Left kidney (tissue), 2 donors: ENCODE data around the gene EPOP. TPM values are rescaled to one million over a fixed set of nuclear protein-coding genes. Genes with fewer than 3 reads are reported as not detected.

Experiments
- DNase-seq: peaks from one replicate; pipeline ENCODE4 v3.0.0-alpha.2; 2013
- polyA plus RNA-seq: library from polyadenylated mRNA; unstranded; fragments of 120-200 nt; gene quantifications from one replicate; pipeline ENCODE4 v1.2.1, GENCODE V29; 2013; ENCODE audit not compliant: insufficient read length

The EPOP gene
- polyA plus RNA-seq, 1 donor, result 1.6 TPM

- DNase-seq, result no peak
Measured at GRCh38 chr17:38706505-38707216, 31.9 kb upstream of the EPOP start.

GRCh38 chr17:38705803-38706504 lies 31.2 kb upstream of the EPOP start:
- DNase-seq, result no peak

DNA sequence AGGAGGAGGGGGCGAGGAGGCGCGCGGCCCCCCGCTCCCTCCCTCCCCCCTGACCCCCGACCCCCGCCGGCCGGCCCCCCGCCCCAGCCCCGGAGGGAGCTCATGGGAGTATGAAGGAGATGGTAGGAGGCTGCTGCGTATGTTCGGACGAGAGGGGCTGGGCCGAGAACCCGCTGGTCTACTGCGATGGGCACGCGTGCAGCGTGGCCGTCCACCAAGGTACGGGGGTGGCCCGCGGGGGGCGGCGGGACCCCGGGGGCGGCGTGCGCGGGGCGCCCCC lies 30.7 kb upstream of the EPOP start:
- DNase-seq, result no peak

DNA sequence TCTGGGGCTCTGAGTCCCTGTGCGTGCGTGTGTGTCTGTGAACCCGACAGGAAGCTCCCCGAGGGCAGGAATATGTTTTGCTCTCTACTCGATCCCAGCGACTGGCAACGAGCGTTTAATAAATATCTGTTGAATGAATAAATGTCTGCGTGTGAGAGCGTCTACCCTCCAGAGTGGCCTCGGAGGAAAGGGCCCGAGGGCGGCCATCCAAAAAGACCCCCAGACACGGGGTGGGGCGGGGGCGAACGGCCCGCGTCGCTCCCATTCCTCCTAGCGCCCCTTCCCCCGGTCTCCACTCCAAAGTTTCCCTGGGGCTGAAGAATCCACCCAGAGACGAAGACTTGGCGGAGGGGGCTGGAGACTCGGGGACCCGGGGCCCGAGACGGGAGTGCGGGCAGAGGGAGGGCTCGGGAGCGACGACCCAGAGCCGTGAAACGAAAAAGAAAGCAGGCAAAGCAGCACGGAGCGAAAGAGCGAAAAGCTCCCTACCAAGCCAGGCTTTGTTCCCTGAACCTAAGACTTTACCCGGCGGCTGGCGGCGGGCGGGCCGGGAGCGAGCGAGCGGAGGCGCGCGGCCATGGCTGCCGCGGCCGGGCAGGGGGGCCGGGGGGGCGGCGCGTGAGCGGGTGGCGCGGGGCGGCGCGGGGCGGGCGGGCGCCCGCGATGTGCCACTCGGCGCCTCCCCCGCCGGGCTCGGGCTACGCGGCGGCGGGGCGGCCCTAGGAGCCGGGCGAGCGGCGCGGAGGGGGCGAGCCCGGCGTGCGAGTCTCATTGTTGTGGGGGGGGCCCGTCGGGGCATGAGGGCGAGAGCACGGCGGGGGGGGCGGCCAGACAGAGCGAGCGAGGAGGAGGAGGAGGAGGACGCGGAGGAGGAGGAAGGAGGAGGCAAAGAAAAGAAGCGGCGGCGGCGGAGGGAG lies 30.1 kb upstream of the EPOP start, which contains the start of gene MLLT6:
TSS of gene MLLT6 (plus strand) at position 668 of the 917 bp plus-strand sequence. CDS start 360 bp downstream, outside the sequence.
- DNase-seq, result peak; percentile 81

DNA sequence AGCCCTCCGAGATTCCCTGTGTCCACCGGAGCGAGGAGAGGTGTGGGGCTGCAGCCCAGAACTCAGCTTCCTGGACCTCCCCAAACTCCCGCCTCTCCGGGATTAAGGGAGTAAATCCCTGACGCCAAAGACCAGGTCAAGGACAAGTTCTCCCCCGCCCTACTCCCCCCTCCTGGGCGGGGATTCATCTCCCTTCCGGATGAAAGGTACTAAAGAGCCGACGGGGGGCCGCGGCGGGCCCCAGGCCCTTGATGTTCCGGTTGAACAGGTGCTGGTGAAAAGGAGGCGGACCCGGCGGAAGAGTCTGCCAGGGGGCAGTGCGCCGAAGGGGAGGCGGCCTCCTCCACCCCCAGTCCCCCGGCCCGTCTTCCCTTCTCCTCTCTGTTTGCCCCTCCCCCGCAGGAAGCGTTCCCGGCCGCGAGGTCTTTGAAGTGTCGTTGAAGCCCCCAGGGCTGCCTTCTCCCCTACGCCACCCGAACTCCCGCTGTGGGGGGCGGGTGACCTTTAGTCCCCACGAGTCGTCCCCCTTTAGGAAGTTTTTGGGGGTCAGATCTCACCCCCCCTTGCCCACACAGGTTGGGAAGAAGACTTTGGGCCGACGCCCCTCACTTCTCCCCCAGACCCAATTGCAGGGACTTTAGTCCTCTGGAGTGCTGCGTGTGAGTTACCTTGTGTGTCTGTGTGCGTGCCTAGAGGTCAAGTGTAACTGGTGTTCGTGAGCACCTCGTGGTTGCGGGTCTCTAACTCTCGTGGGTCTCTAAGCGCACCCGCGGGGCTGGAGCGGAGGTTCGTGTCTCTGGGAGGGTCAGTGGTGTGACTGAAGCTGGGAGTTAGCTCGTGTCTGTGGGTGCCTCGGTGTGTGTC lies 29.2 kb upstream of the EPOP start:
- peak; percentile 89 for DNase-seq

DNA sequence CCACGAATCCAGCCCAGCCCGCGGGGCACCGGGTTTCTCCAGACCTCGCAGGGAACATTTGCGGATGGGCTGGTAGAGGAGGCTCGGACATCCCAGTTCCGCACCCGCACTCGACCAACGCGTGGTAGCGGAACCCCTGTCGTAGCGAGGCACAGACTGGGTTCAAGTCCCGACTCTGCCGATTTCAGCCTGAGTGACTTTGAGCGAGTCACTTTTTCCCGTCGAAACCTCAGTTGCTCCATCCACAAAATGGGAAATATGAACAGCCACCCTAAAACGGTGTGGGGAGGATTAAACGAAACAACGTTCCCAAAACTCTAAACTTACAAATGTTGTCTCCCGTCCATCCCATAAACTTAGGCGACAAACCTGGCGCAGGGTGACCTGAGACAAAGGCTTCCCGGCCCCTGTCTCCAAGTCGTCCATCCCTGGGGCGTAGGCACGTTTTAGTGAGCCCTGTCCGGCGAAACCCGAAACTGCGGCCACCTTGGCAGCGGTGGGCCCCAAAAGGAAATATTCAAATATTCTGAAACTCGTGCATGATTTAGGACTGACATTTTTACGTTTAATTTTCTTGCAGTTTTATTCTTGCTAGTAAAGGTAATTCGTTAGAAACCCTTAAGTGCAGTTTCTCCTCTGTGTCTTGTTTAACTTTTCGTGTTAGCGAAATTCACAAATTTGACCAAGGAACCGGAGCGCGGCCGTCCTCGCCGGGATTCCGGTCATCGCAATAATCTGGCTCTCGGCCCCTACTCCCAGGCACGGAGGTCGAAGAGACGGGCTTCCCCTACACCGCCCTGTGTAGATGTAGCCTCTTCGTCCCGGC lies 28.4 kb upstream of the EPOP start:
- peak; percentile 13 for DNase-seq

DNA sequence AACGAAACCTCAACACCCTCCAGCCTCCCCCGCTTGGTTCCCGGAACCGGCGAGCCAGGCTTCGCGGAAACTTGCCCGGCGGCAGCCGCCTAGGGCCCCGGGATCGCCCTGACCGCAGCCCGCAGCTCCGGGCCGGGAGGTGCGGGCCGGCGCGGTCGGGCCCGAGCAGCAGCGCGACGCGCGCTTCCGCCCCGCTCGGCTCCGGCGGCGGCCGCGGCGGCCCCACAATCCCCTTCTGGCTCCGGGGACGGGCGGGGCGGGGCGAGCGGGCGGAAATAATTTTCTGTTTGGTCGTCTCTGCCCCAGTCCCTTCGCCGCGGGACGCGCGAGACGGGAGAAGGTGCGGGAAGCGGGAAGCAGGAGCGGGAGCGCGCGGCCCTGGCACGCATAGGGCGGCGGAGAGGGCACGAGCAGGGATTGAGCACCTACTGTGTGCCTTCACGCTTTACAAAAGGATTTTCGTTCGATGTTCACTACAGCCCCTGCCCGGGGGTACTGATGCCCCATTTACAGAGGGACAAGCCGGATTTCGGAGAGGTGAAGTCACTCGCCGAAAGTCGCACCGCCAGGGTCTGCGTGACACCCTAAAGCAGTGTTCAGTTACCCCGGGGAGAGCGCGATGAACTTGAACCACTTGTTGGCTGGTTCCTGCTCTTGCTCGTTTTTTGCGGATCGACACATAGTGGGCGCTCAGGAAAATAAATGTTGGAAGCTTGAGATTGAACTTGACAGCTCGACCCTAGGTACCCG lies 27.6 kb upstream of the EPOP start:
- peak; percentile 85 for DNase-seq

DNA sequence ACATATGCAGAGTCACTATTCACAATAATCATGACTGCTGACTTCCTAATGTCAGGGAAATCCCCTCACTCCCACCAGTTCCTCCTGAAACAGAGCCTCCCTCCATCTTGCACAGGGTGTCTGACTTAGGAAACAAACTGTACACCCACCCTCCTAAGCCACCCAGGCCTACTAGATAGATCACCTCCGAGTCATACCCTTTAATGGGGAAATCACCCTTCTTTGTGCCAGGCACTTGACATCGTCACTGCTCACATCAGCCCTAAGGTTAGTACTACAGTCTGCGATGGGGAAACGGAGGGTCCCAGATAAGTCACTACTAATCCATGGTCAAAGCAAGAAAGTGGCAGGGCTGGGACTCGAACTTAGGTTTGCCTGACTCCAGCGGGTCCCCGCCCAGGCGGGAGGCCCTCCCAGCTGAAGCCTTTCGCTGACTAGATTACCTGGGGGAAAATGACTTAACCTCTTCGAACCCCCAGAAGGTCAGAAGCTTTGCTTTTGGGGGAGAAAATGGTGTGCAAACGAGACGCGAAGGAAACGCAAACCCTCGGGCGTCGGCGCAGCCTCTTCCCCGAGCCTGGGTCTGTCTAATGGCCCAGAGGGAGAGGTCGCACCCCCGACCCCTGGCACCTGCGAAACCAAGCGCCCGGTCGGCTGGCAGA lies 26.9 kb upstream of the EPOP start:
- peak; percentile 10 for DNase-seq

GRCh38 chr17:38698760-38699159 lies 24.0 kb upstream of the EPOP start:
- no peak for DNase-seq

DNA sequence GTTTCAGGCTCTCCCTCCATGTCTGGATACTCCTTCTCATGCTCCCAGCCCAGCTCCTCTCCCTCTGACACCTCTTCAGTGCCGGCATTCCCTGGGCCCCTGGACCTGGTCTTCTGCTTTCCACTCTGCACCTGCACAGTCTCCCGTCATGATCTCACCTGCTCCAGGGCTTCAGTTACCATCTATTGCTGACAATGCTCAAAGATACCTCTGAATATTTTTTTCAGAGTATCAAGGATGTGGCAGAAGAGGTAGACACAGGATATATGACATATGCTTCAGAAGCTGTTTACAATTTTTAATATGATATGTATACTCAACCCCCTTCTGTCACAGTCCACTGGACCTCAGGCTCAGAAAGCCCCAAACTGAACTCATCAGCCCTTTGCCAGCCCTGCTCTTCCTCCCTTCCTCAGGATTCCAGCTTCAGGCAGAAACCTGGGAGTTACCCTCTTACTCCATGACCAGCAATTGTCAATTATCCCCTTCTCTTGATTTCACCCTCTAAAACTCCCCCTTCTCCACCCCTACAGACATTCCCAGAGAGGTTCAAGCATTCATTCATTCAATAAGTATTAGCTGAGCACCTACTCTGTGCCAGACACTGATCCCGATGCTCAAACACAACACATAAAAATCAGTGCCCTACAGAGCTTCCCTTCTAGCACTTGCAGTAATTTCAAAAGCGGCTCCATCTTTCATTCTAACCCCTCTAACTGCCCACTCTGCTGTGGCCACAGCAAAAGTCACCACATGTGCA lies 22.5 kb upstream of the EPOP start:
- no peak for DNase-seq

DNA sequence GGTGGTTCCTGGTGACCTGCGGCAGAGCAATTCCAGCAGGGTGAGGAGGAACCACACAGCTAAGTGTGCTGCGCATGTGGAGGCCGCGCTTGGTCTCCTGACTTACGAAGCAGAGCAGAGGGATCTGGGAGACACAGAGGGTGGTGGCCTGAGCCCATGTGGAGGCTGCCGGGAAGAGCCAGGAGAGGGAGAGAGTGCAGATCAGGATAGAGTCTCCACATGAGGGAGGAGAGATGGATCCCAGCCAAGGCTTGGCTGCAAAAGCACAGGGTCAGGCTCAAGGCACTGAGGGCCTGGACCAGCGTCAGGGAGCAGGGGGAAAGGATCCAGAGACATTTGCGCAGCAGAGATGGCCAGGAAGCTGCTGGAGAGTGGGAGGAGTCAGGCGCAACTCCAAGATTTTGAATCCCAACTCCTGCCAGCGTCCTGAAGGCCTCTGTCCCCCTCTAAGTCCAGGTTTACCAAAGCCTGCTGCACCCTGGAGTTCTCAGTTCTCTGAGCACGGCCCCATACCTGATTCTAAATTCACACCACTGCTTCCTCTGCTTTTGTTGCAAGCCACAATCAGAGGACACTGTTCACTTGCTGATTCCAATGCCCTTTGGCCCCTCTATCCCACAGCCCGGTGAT lies 19.1 kb upstream of the EPOP start:
- peak; percentile 59 for DNase-seq

DNA sequence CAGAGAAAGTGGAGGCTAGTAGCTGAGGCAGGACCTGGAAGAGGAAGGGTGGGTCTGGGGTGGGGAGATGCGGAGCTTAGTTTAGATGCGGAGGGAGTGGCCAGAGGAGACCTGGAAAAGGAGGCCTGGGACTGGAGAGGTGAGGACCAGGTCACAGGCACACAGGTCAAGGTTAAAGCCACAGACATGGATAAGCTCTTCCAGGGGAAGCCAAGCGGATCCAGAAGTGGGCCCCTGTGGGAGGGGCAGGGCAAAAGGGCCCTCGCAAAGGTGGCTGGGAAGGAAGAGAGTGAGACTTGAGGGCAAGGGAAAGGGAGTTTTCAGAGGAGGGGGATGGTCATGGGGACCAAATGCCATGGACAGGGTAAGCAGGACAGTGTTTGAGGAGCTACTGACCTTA lies 16.4 kb upstream of the EPOP start:
- DNase-seq, result no peak

- no peak for DNase-seq
Measured at GRCh38 chr17:38690386-38690785, 15.6 kb upstream of the EPOP start.

DNA sequence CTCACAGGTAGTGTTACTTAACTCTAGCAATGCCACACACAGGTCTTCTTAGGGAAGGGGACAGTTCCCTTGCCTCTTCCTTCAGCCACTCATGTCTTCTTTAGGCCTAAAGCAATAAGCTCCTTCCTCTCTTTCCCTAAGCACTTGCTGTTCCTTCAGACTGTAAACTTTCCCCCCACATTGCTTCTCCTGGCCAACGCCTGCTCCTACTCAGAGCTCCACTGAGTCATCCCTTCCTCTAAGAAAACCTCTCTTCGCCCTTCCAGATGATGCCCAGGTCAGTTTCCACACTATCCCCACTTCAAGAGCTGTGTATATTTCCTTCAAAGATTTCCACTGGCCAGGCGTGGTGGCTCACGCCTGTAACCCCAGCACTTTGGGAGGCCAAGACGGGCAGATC lies 12.5 kb upstream of the EPOP start:
- no peak for DNase-seq

GRCh38 chr17:38685491-38685890 lies 10.7 kb upstream of the EPOP start:
- no peak for DNase-seq

DNA sequence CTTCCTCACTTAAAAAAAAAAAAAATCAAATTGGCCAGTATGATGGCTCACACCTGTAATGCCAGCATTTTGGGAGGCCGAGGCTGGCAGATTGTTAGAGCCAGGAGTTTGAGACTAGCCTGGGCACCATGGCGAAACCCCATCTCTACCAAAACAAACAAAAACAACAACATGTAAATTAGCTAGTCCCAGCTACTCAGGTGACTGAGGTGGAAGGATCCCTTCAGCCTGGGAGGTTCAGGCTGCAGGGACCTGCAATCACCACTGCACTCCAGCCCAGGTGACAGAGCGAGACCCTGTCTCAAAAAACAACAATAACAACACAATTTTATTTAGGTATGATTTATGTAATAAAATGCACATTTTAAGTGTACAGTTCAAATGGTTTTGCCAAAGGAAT lies 6.3 kb upstream of the EPOP start:
- no peak for DNase-seq

DNA sequence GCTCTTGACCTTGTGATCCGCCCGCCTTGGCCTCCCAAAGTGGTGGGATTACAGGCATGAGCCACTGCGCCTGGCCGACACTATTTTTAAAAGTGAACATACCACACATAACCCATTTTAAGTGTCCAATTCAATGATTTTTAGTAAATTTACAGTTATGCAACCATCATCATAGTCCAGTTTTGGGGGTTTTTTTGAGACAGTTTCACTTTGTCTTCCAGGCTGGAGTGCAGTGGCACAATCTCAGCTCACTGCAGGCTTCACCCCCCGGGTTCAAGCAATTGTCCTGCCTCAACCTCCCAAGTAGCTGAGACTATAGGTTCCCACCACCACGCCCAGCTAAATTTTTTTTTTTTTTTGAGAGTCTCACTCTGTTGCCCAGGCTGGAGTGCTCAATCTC lies 3.1 kb upstream of the EPOP start:
- DNase-seq, result no peak
